Naive thymus-derived CD4-positive, alpha-beta T cell (primary cell): ENCODE results near the gene RABL3. TPM values are rescaled to one million over a fixed set of nuclear protein-coding genes. Genes with fewer than 3 reads are reported as not detected.
"Not testable (repeated sequence)": the region's sequence is repeated elsewhere in the genome, so short reads cannot be mapped to it uniquely, and the experiment has no call there.

Experiments
- ATAC-seq: fragments of 150-1000 bp; cut with Tn5 transposase; 2 replicates; pipeline ENCODE4 v1.10.0; 2021; ENCODE audit warnings: mild to moderate bottlenecking, moderate library complexity
- CTCF ChIA-PET: fragments of 350-600 bp; sonication (Branson Sonifier 250); formaldehyde crosslinking; loops from one replicate; lab custom pipeline; 2021; ENCODE audit warnings: antibody characterized with exemption; lab: Charles Lee
- POLR2A ChIA-PET: fragments of 350-600 bp; sonication (Branson Sonifier 250); formaldehyde crosslinking; loops from one replicate; lab custom pipeline; 2021; ENCODE audit warnings: antibody characterized with exemption, inconsistent platforms; lab: Charles Lee
- DNase-seq, 9 donors: peaks; one replicate each; pipeline versions ENCODE4 v3.0.0 to v3.0.0-alpha.2; 2020 to 2022; ENCODE audit warnings: mixed read lengths in 1 of 9
- H3K27ac ChIP-seq: one replicate; pipeline ENCODE4 v1.7.0; 2013; ENCODE audit warnings: mild to moderate bottlenecking, low read depth, low read length, moderate library complexity
- H3K27me3 ChIP-seq, 2 donors: one replicate each; pipeline ENCODE4 v1.7.0; 2013; ENCODE audit warnings: low read length in 2 of 2, mild to moderate bottlenecking in 2 of 2, moderate library complexity in 2 of 2; ENCODE audit not compliant: control insufficient read depth in 2 of 2, insufficient read depth in 2 of 2
- H3K36me3 ChIP-seq, 3 experiments: 1 replicate in 2 of 3; 2 replicates in 1 of 3; pipeline ENCODE4 v1.7.0; 2013; ENCODE audit warnings: low read length in 3 of 3, mild to moderate bottlenecking in 3 of 3, moderate library complexity in 1 of 3; ENCODE audit not compliant: insufficient read depth in 3 of 3, control insufficient read depth in 2 of 3
- H3K4me1 ChIP-seq, 2 donors: one replicate each; pipeline ENCODE4 v1.7.0; 2013; ENCODE audit warnings: low read length in 2 of 2, mild to moderate bottlenecking in 2 of 2, moderate library complexity in 1 of 2; ENCODE audit not compliant: control insufficient read depth in 2 of 2, insufficient read depth in 2 of 2
- H3K4me3 ChIP-seq: 2 replicates; pipeline ENCODE4 v1.7.0; 2013; ENCODE audit warnings: mild to moderate bottlenecking, low read length
- H3K9me3 ChIP-seq, 3 experiments: 1 replicate in 2 of 3; 2 replicates in 1 of 3; pipeline ENCODE4 v1.7.0; 2013; ENCODE audit warnings: low read length in 3 of 3; ENCODE audit not compliant: control insufficient read depth in 2 of 3
- H3K27ac Mint-ChIP-seq, 9 donors: one replicate each; pipeline ENCODE4 v1.8.0; 2020 to 2022; ENCODE audit warnings: mixed read lengths in 9 of 9, mild to moderate bottlenecking in 8 of 9, moderate library complexity in 5 of 9, inconsistent platforms in 2 of 9
- H3K27me3 Mint-ChIP-seq, 5 donors: one replicate each; pipeline ENCODE4 v1.8.0; 2021 to 2022; ENCODE audit warnings: mixed read lengths in 5 of 5, mild to moderate bottlenecking in 1 of 5
- H3K36me3 Mint-ChIP-seq, 5 donors: one replicate each; pipeline ENCODE4 v1.8.0; 2020 to 2022; ENCODE audit warnings: mixed read lengths in 5 of 5, mild to moderate bottlenecking in 3 of 5, inconsistent platforms in 1 of 5
- H3K4me1 Mint-ChIP-seq, 7 donors: one replicate each; pipeline ENCODE4 v1.8.0; 2020 to 2022; ENCODE audit warnings: mixed read lengths in 7 of 7, mild to moderate bottlenecking in 3 of 7, inconsistent platforms in 1 of 7
- H3K4me3 Mint-ChIP-seq, 10 donors: one replicate each; pipeline ENCODE4 v1.8.0; 2020 to 2022; ENCODE audit warnings: mild to moderate bottlenecking in 10 of 10, mixed read lengths in 10 of 10, moderate library complexity in 6 of 10, inconsistent platforms in 2 of 10
- H3K9me3 Mint-ChIP-seq, 11 donors: one replicate each; pipeline ENCODE4 v1.8.0; 2020 to 2022; ENCODE audit warnings: mixed read lengths in 11 of 11, mild to moderate bottlenecking in 4 of 11, inconsistent platforms in 1 of 11, moderate library complexity in 1 of 11
- intact Hi-C, 2 donors: fragments of 100-400 bp; cut with micrococcal nuclease; formaldehyde crosslinking; loops; one replicate each; pipeline ENCODE4 v1.15.1; 2023
- polyA plus RNA-seq, 2 donors: library from polyadenylated mRNA; unstranded; fragments of 300-500 nt; fragmentation: Illumina TruSeq; gene quantifications; one replicate each; pipeline ENCODE4 v1.2.3, GENCODE V29; 2021
- total RNA-seq, 6 experiments: library from RNA in 5 of 6; stranded (reverse) in 5 of 6; gene quantifications; 1 replicate in 5 of 6; 2 replicates in 1 of 6; pipeline ENCODE4 v1.2.3 and lab custom pipeline; 2021 to 2026

Gene RABL3
- total and polyA plus RNA-seq, 7 experiments from 2014 or later = 15.4 to 40.6 (median 23.1) TPM

DNA sequence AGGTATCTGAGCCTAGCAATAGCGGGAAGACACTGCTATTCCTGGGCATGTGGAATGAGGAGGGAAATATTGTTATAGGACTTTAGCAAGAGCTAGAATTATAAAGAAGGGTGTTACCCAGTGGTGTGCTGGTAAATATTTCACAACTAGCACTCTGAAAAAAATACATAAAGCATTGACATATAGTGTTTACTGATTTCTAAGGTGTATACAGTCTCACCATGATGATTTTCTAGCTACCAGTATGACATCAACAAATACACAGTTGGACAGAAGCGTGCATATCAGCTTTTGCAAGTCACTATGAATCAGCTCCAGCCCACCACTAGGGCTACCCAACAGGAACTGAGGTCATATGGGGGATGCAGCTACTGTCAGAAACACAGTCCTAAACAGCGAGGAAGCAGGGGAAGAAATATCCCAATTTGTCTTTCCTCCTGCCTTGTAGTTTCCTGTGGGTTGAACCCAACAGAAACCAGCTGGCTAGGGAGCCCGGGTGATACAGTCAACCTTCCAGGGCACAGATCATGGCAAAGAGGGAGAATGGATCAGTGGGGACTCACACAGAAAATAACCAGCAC is 99.9 kb downstream of the RABL3 start:
- Mint-ChIP-seq H3K9me3 (peaks cover 0 to 11% (median 3%) of the 10 kb centered on the region in 11 donors), H3K36me3 (peaks cover 0 to 21% (median 5%) of the 10 kb centered on the region in 5 donors), H3K27me3 (peaks cover 0 to 3% (median 0%) of the 10 kb centered on the region in 5 donors), H3K4me3 (peak overlapping the region in 2 of 10 donors; percentile 27 to 30), H3K27ac (peak overlapping the region in 1 of 9 donors; percentile 48), H3K4me1 (peaks cover 2 to 26% (median 16%) of the 10 kb centered on the region in 7 donors)
- peak; percentile 84 for ATAC-seq
- no peak for DNase-seq
- intact Hi-C loops = no loop called here
- ChIA-PET POLR2A (no interaction called here), CTCF (interaction anchor here (1.0 kb wide), 1 partner anchor 81 kb away, joined by 3 read pairs; no protein-coding TSS in a partner anchor)
- Histone ChIP-seq H3K4me3 (no peak overlapping the region), H3K4me1 (no peaks in the 10 kb centered on the region), H3K27ac (no peak overlapping the region), H3K36me3 (no peaks in the 10 kb centered on the region), H3K9me3 (no peaks in the 10 kb centered on the region), H3K27me3 (no peaks in the 10 kb centered on the region)

GRCh38 chr3:120641696-120642246 is 100.5 kb downstream of the RABL3 start:
- no peak for ATAC-seq
- CTCF ChIA-PET = interaction anchor here (1.0 kb wide), 1 partner anchor 80 kb away, joined by 3 read pairs; no protein-coding TSS in a partner anchor
- intact Hi-C loops = no loop called here
- Mint-ChIP-seq H3K9me3 (peaks cover 0 to 11% (median 3%) of the 10 kb centered on the region in 11 donors), H3K27ac (peak overlapping the region in 1 of 9 donors; percentile 34), H3K4me1 (peaks cover 2 to 26% (median 16%) of the 10 kb centered on the region in 7 donors), H3K27me3 (peaks cover 0 to 3% (median 0%) of the 10 kb centered on the region in 5 donors), H3K4me3 (peak overlapping the region in 1 of 10 donors; percentile 27), H3K36me3 (peaks cover 0 to 22% (median 5%) of the 10 kb centered on the region in 5 donors)
- POLR2A ChIA-PET = no interaction called here
- H3K4me3 ChIP-seq = no peak overlapping the region
- DNase-seq = no peak
- H3K27me3 ChIP-seq = no peaks in the 10 kb centered on the region
- H3K9me3 ChIP-seq = no peaks in the 10 kb centered on the region
- no peaks in the 10 kb centered on the region for H3K4me1 ChIP-seq
- H3K27ac ChIP-seq = no peak overlapping the region
- H3K36me3 ChIP-seq = no peaks in the 10 kb centered on the region

DNA sequence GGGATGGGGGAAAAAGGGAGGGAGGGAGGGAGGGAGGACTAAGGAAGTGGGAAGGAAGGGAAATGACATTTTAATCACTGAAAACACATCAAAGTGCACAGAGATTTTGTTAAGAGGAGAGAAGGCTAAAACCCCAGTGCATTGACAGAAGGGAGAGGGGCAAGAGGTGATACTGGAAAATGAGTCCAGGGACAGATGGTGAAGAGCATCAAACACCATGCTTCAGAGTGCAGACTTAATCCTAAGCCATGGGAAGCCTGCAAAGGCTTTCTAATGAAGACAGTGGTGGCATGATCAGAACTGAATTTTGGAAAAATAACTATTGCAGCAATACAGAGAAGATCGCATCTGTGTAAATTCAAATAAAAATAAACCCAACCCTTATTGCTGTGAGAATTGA is 102.1 kb downstream of the RABL3 start:
- H3K9me3 Mint-ChIP-seq = peaks cover 0 to 11% (median 3%) of the 10 kb centered on the region in 11 donors
- ATAC-seq (no peak), DNase-seq (no peak)
- H3K27ac ChIP-seq = no peak overlapping the region
- intact Hi-C loops = no loop called here
- H3K27me3 ChIP-seq = no peaks in the 10 kb centered on the region
- no peaks in the 10 kb centered on the region for H3K36me3 ChIP-seq
- H3K4me1 Mint-ChIP-seq = peaks cover 2 to 26% (median 16%) of the 10 kb centered on the region in 7 donors
- no peaks in the 10 kb centered on the region for H3K9me3 ChIP-seq
- H3K27ac Mint-ChIP-seq = peak overlapping the region in 3 of 9 donors; percentile 3 to 60 (median 20)
- H3K4me3 Mint-ChIP-seq = peak overlapping the region in 1 of 10 donors; percentile 4
- ChIA-PET CTCF (no interaction called here), POLR2A (no interaction called here)
- no peaks in the 10 kb centered on the region for H3K27me3 Mint-ChIP-seq
- no peak overlapping the region for H3K4me3 ChIP-seq
- H3K36me3 Mint-ChIP-seq = peaks cover 0 to 19% (median 5%) of the 10 kb centered on the region in 5 donors
- no peaks in the 10 kb centered on the region for H3K4me1 ChIP-seq

DNA sequence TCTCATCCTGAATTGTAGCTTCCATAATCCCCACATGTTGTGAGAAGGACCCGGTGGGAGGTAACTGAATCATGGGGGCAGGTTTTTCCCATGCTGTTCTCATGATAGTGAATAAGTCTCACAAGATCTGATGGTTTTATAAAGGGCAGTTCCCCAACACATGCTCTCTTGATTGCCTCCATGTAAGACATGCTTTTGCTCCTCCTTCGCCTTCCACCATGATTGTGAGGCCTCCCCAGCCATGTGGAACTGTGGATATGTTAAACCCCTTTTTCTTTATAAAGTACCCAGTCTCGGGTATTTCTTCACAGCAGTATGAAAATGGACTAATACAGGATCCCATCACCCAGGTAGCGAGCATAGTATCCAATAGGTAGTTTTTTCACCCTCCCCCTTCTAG is 103.5 kb downstream of the RABL3 start:
- Mint-ChIP-seq H3K36me3 (peaks cover 0 to 24% (median 5%) of the 10 kb centered on the region in 5 donors), H3K4me1 (peaks cover 2 to 26% (median 16%) of the 10 kb centered on the region in 7 donors), H3K9me3 (peaks cover 0 to 11% (median 3%) of the 10 kb centered on the region in 11 donors)
- H3K27me3 ChIP-seq, H3K4me3 ChIP-seq, H3K36me3 ChIP-seq, H3K27ac Mint-ChIP-seq, H3K4me3 Mint-ChIP-seq, H3K27ac ChIP-seq, H3K9me3 ChIP-seq, intact Hi-C loops, ATAC-seq, H3K4me1 ChIP-seq, POLR2A ChIA-PET, DNase-seq, H3K27me3 Mint-ChIP-seq: not testable (repeated sequence)
- CTCF ChIA-PET = interaction anchor here (0.9 kb wide), 1 partner anchor 80 kb away, joined by 3 read pairs; no protein-coding TSS in a partner anchor

DNA sequence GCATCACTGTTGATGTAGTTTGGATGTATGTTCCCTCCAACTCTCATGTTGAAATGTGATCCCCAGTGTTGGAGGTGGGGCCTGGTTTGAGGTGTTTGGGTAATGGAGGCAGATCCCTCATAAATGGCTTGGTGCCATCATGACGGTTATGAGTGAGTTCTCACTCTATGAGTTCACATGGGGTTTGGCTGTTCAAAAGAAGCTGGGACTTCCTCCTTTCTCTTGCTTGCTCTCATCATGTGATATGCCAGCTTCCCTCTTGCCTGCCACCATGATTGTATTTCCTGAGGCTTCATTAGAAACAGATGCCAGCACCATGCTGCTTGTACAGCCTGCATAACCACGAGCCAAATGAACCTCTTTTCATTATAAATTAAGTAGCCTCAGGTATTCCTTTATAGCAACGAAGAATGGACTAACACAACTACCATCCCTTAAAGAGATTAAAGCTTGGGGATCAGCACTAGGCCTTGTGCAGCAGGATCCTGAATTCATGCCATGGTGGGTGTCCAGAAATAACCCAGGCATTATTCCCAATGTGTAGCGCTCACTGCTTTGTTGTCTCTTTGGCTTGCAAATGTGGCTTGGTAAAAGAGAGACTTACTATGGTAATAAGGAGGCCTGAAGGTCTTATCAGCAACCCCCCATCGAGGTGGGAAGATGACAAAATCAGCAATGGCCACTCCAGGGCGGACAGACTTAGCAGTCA is 104.3 kb downstream of the RABL3 start:
- Histone ChIP-seq H3K4me1 (no peaks in the 10 kb centered on the region), H3K27me3 (no peaks in the 10 kb centered on the region), H3K27ac (no peak overlapping the region), H3K4me3 (no peak overlapping the region), H3K36me3 (no peaks in the 10 kb centered on the region), H3K9me3 (no peaks in the 10 kb centered on the region)
- peaks cover 0 to 11% (median 3%) of the 10 kb centered on the region in 11 donors for H3K9me3 Mint-ChIP-seq
- DNase-seq (no peak), ATAC-seq (no peak)
- peaks cover 2 to 26% (median 16%) of the 10 kb centered on the region in 7 donors for H3K4me1 Mint-ChIP-seq
- no peak overlapping the region for H3K4me3 Mint-ChIP-seq
- peak overlapping the region in 1 of 9 donors; percentile 26 for H3K27ac Mint-ChIP-seq
- peaks cover 0 to 24% (median 5%) of the 10 kb centered on the region in 5 donors for H3K36me3 Mint-ChIP-seq
- POLR2A ChIA-PET = no interaction called here
- intact Hi-C loops = no loop called here
- H3K27me3 Mint-ChIP-seq = no peaks in the 10 kb centered on the region
- CTCF ChIA-PET = interaction anchor here (0.9 kb wide), 1 partner anchor 79 kb away, joined by 3 read pairs; no protein-coding TSS in a partner anchor

- DNase-seq (no peak), ATAC-seq (no peak)
- intact Hi-C loops = no loop called here
- CTCF ChIA-PET = no interaction called here
- Histone ChIP-seq H3K4me1 (no peaks in the 10 kb centered on the region), H3K4me3 (no peak overlapping the region), H3K9me3 (no peaks in the 10 kb centered on the region), H3K27ac (no peak overlapping the region), H3K36me3 (no peaks in the 10 kb centered on the region), H3K27me3 (no peaks in the 10 kb centered on the region)
- Mint-ChIP-seq H3K27me3 (no peaks in the 10 kb centered on the region), H3K27ac (no peak overlapping the region), H3K4me3 (no peak overlapping the region), H3K4me1 (peaks cover 2 to 26% (median 16%) of the 10 kb centered on the region in 7 donors), H3K9me3 (peaks cover 0 to 11% (median 3%) of the 10 kb centered on the region in 11 donors), H3K36me3 (peaks cover 0 to 22% (median 5%) of the 10 kb centered on the region in 5 donors)
- POLR2A ChIA-PET = no interaction called here
Observed at GRCh38 chr3:120636795-120637401, 105.4 kb downstream of the RABL3 start.
